Cardiac septum (tissue), 1 donor: ENCODE measurements around the gene CD160. TPM values are rescaled to one million over a fixed set of nuclear protein-coding genes. Genes with fewer than 3 reads are reported as not detected.
"Not testable (repeated sequence)": the region's sequence is repeated elsewhere in the genome, so short reads cannot be mapped to it uniquely, and the experiment has no call there.

ENCODE experiments used
- DNase-seq: peaks from one replicate; pipeline ENCODE4 v3.0.0-alpha.2; 2020; ENCODE audit warnings: low spot score
- intact Hi-C: fragments of 100-400 bp; cut with DNase I; formaldehyde crosslinking; loops from one replicate; pipeline ENCODE4 v1.14.0; 2022
- total RNA-seq: library from RNA; stranded (reverse); fragmentation: NEBNext Ultra II Directional; extraction: Animal tissue kit (Norgen Biotek cat#: 25700); gene quantifications from one replicate; pipeline ENCODE4 v1.2.1, GENCODE V29; 2021
- donor health status: DM: no; HTN: no; CAD: no.

The CD160 gene
- total RNA-seq, 1 donor from 2014 or later, result 0.22 TPM

DNA sequence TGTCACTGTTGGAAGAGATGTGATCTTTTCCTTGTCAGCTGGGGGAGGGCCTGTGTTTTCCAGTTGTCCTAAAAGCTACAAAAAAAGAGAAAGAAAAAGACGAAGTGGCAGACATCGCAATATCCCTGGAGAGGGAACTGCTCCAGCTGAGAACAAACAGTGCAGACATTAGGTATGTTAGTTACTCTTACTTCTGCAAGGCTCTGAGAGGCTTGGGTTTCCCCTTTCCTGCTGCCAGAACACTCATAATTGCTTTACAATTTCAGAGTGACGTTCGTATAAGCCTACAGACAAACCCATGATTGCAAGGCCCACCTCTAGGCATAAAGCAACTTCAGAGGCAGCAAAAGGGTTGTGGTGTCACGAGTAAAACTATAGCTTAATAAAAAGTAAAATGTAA lies 31.1 kb downstream of the CD160 start:
- intact Hi-C loops, result no loop called here
- no peak for DNase-seq

DNA sequence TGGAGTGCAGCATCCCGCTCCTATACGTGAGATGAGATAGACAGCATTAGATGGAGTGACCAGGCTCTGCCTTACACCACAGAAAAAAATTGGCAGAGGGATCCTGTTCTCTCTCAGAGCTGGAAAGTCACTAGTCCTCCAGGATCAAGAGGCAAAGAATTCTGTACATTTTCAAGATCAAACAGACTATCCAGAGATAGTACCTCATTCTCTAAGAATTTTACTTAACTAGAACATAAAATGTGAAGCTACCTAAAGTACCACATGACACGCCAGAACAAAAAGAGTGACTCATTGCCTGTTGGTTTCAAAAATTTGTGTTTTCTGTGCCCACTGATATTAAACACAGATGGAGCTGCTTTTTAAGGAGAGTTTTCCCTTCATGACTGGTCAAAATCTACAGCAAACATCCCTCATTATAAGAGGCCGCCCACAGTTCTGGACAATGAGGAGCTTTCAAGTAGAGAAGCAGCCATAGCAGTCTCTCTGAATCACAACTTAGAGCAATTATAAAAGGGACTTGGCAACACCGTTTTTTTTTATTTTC lies 32.3 kb downstream of the CD160 start:
- intact Hi-C loops, result no loop called here
- DNase-seq, result no peak

DNA sequence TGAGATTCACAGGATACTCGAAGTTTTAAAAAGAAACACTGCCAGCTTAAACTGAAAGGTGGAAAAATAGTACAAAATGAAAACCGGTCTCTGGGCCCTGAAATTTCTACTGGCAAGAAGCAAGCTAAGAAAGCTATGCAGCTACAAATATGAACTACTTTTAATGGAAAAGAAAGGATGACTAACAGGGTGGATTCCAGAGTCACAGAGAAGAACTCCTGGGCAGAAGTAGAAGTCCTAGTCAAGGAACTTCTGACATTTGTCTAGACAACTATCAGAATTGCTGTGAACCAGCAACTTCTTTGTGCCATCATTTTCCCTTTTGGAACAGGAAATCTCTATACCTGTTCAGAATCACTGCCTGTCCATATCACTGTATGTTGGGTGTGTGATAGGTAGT lies 38.1 kb downstream of the CD160 start:
- no peak for DNase-seq
- intact Hi-C loops, result no loop called here

DNA sequence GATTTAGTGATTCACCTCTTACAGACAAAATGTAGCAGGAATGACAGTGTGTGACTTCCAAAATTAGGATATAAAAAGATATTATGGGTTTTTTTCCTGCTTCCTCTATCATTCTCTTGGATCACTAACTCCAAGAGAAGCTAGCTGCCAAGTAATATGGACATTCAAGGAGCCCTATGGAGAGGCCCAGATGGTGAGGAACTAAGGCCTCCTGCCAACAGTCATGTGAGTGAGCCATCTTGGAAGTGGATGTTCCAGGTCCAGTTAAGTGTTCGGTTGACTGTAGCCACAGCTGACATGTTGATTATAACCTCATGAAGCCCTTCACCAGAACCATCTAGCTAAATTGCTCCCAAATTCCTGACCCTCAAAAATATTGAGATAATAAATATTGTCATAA lies 38.8 kb downstream of the CD160 start:
- intact Hi-C loops, result no loop called here
- no peak for DNase-seq

DNA sequence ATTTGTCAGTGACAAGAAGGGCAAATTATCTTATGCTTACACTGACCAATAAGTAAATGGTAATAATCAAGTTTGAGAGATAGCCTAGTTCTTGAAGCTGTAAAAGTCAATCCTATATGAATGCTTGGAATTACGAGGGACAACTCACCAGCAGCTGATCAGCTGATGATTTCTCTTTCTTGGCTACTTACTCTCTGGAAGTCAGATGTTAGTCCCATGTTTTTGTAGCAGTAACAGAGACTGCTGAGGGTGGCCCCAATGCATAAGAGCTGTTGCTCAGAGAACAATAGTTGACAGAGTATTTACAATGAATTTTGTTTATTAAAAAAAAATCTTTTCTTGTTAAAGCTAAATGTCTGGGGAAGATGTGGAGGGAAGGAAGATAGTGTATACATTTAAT lies 39.3 kb downstream of the CD160 start:
- intact Hi-C loops, result no loop called here
- no peak for DNase-seq

DNA sequence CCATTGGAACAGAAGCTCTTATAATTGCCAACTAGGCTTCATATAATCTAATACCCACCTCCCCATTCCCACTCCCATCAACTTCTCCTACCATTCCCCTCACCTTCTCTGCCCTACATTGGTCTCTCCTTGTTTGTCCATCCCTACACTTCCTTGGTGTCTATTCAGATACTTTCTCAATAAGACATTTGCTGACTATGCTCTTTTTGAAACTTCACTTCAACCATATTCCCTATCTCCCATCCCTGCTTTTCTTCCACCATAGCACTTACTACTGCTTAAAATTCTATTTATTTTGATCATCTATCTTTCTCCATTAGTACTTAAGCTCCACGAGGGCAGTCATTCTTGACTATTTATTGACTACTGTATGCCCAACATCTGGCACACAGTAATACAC lies 40.4 kb downstream of the CD160 start:
- no peak for DNase-seq
- intact Hi-C loops, result no loop called here

DNA sequence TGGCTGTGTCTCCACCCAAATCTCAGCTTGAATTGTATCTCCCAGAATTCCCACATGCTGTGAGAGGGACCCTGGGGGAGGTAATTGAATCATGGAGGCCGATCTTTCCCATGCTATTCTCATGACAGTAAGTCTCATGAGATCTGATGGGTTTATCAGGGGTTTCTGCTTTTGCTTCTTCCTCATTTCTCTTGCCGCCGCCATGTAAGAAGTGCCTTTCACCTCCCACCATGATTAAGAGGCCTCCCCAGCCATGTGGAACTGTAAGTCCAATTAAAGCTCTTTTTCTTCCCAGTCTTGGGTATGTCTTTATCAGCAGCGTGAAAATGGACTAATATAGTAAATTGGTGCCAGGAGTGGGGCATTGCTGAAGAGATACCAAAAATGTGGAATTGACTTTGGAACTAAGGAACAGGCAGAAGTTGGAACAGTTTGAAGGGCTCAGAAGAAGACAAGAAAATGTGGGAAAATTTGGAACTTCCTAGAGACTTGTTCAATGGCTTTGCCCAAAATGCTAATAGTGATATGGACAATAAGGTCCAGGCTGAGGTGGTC lies 41.2 kb downstream of the CD160 start:
- DNase-seq, intact Hi-C loops: not testable (repeated sequence)

DNA sequence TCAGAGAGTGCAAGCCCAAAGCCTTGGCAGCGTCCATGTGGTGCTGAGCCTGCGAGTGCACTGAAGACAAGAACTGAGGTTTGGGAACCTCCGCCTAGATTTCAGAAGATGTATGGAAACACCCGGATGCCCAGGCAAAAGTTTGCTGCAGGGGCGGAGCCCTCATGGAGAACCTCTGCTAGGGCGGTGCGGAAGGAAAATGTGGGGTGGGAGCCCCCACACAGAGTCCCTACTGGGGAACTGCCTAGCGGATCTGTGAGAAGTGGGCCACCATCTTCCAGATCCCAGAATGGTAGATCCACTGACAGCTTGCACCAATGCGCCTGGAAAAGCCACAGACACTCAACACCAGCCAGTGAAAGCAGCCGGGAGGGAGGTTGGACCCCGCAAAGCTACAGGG lies 42.2 kb downstream of the CD160 start:
- intact Hi-C loops, DNase-seq: not testable (repeated sequence)

DNA sequence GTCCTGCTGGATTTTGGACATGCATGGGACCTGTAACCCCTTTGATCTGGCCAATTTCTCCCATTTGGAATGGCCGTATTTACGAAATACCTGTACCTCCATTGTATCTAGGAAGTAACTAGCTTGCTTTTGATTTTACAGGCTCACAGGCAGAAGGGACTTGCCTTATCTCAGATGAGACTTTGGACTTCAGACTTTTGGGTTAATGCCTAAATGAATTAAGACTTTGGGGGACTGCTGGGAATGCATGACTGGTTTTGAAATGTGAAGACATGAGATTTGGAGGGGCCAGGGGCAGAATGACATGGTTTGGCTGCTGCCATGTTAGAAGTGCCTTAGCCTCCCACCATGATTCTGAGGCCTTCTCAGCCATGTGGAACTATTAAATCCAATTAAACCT lies 42.7 kb downstream of the CD160 start:
- intact Hi-C loops, DNase-seq: not testable (repeated sequence)

DNA sequence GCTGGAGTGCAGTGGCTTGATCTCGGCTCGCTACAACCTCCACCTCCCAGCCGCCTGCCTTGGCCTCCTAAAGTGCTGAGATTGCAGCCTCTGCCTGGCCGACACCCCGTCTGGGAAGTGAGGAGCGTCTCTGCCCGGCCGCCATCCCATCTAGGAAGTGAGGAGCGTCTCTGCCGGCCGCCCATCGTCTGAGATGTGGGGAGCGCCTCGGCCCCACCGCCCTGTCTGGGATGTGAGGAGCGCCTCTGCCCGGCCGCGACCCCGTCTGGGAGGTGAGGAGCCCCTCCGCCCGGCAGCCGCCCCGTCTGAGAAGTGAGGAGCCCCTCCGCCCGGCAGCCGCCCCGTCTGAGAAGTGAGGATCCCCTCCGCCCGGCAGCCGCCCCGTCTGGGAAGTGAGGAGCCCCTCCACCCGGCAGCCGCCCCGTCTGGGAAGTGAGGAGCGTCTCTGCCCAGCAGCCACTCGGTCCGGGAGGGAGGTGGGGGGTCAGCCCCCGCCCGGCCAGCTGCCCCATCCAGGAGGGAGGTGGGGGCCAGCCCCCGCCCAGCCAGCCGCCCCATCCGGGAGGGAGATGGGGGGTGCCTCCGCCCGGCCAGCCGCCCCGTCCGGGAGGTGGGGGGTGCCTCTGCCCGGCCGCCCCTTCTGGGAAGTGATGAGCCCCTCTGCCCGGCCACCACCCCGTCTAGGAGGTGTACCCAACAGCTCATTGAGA lies 45.1 kb downstream of the CD160 start:
- DNase-seq, intact Hi-C loops: not testable (repeated sequence)

DNA sequence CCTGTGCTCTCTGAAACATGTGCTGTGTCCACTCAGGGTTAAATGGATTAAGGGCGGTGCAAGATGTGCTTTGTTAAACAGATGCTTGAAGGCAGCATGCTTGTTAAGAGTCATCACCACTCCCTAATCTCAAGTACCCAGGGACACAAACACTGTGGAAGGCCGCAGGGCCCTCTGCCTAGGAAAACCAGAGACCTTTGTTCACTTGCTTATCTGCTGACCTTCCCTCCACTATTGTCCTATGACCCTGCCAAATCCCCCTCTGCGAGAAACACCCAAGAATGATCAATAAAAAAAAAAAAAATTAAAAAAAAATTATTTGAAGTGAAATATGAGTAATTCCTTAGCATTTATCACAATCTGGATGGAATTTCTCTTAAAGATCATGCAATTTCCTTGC lies 45.8 kb downstream of the CD160 start:
- DNase-seq, intact Hi-C loops: not testable (repeated sequence)

DNA sequence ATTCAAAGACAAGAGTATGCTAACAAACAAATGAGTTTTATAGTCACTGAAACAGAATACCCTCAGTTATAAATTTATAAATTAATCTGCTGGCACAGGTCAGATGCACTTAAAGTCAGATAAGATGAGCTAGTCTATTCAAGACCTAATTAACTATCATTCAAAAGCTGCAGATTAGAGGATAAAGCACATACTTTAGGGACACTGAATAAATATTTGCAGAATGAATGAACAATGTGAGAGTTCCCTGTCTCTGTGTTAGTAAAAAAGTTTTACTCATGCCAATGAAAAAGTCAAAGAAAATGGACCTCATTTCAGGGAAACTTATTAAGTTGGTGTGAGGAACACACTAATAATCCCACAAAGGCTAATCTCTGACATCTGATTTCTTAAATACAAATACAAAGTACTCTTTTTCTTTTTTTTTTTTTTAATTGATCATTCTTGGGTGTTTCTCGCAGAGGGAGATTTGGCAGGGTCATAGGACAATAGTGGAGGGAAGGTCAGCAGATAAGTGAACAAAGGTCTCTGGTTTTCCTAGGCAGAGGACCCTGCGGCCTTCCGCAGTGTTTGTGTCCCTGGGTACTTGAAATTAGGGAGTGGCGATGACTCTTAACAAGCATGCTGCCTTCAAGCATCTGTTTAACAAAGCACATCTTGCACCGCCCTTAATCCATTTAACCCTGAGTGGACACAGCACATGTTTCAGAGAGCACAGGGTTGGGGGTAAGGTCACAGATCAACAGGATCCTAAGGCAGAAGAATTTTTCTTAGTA lies 46.5 kb downstream of the CD160 start:
- intact Hi-C loops, DNase-seq: not testable (repeated sequence)

DNA sequence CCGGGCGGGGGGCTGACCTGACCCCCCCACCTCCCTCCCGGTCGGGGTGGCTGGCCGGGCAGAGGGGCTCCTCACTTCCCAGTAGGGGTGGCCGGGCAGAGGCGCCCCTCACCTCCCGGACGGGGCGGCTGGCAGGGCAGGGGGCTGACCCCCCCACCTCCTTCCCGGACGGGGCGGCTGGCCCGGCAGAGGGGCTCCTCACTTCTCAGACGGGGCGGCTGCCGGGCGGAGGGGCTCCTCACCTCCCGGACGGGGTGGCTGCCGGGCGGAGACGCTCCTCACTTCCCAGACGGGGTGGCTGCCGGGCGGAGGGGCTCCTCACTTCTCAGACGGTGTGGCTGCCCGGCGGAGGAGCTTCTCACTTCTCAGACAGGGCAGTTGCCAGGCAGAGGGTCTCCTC lies 47.6 kb downstream of the CD160 start:
- DNase-seq, intact Hi-C loops: not testable (repeated sequence)

DNA sequence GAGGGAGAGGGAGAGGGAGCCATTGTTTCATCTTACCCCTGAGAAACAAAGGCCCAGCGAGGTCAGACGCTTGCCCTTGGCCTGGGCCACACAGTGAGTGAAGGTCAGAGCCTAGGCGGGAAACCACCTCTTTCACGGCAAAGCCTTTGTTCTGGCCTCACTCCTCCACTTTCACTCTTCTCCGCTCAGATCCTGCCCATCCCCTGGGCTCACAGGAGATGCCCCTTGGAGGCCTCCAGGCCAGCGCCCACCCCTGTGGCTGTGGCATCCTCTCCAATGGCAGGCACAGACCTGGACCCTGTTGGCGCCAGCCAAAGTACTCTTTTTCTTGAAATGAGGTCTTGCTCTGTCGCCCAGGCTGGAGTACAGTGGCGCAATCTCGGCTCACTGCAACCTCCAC lies 48.7 kb downstream of the CD160 start:
- intact Hi-C loops, DNase-seq: not testable (repeated sequence)

DNA sequence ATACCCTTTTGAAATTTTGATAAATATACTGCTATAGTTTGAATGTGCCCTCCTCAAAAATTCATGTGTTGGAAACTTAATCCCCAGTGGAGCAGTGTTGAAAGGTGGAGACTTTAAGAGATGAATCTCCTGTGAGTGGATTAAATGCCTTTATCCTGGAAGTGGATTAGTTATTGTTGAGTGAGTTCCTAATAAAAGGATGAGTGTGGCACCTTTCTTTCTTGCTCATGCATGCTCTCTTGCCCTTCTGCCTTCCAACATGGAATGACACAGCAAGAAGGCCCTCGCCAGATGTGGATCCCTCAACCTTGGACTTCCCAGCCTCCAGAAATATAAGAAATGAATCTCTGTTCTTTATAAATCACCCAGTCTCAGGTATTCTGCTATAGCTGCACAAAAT lies 51.8 kb downstream of the CD160 start:
- no peak for DNase-seq
- intact Hi-C loops, result no loop called here

DNA sequence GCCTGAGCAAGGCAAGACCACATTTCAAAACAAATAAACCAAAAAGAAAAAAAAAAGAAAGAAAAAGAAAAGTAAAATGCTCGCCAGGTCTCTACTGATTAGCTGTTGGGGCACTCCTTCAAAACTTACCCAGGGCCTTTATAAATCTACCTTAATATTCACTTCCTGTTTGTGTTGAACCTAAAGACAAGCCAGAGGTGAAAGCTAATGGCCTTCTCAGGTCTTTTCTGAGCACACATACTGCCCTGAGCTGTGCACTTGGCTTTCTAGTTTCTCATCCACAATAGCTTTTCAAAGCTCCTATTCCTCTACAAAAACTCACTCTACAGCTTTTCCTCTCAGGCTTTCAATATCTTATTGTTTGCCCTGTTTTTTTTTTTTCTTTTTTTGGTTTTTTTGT lies 54.1 kb downstream of the CD160 start:
- intact Hi-C loops, result no loop called here

DNA sequence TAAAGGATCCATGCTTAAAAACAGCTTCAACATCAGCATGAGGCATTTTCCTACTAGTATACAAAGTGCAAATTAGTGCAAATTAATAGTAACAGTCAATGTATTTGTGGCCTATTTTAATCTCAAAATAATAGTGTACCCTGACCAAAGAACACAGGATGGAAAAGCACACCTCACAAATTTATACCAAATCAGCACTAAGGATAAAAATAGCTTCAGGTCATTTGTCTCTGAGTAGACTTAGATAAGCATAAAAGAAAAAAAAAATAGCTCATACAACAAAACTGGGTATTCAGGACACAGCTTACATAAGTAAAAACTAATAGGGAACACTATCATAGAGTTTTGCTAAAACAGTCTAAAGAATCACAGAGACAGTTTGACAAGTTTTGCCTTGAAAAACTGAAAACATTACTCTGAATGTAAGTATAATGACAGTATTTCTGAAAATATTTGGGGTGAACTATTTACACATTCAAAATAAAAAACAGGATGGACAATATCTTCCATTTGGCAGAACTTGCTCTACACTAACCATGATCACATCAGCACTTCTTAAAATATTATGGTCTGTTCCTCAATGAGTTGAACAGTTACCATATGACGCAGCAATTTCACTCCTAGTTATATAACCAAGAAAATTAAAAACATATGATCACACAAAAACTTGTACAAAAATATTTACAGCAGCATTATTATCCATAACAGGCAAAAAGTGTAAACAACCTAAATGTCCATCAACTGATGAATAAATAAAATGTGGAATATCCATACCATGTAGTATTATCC lies 58.3 kb downstream of the CD160 start:
- intact Hi-C loops, result no loop called here
- no peak for DNase-seq

More for the DNA sequence above, 54.1 kb downstream of the CD160 start:
- no peak for DNase-seq

DNA sequence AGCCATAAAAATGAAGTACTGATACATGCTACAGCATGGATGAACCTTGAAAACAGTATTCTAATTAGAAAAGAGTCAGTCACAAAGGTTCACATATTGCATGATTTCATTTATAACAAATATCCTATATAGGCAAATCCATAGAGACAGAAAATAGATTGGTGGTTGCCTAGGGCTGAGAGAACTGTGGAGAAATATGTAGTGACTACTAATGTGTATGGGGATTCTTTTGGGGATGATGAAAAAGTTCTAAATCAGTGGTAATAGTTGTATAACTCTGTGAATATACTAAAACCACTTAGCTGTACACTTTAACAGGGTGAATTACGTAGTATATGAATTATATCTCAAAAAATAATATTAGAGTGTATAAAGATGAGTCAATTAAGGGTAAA lies 58.8 kb downstream of the CD160 start:
- intact Hi-C loops, result no loop called here
- DNase-seq, result no peak

DNA sequence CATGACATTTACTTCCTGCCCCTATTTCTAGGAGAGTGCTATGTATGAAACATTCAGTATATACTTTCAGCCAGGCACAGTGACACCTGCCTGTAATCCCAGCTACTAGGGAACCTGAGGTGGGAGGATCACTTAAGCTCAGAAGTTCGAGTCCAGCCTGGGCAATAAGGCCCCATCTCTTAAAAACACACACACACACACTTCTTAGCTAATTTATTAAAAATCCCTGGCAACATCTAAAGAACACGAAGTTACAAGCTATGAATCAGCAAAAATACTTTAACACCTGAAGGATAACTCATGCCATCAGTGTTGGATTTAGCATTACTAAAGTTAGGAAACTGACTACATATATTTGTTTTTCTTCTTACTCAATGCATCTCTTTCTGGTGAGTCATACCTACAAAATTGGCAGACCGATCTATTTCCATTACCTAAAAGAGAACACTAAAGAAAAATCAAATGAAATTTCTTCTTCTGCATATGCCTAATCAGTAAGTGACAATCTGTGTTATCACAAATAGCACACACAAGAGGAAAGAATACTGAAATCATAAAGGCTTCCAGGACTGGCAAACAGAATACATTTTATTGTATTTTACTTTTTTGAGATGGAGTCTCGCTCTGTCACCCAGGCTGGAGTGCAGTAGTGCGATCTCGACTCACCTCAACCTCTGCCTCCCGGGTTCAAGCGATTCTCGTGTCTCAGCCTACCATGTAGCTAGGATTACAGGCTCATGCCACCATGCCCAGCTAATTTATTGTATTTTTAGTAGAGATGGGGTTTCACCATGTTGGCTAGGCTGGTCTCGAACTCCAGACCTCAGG lies 63.2 kb downstream of the CD160 start:
- intact Hi-C loops, result no loop called here
- DNase-seq, result no peak
